ENCODE results near the gene COG5.

The COG5 gene

DNA sequence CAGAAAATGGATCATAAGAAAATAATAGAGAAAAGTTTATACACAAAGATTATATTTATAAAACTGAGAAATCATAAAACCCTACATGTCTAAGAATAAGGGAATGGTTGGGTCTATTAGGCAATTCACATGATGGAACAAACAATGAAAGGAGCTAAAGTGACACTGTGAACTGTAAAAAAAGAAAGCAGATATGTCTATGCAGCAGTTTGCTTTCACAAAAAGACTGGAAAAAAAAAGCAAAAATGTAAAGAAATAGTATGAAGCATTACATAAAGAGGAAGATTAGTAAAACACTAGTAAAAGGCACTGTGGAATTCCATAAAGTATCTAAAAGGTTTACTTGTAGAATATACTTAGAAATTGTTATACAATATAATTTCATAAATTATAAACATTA is 299.0 kb downstream of the COG5 start:
- Histone ChIP-seq H4K20me1 (ENCODE audit: control insufficient read depth, insufficient read depth, low read depth, low read length) (no peaks in the 10 kb centered on the region), H3K27ac (ENCODE audit: low read depth, low read length) (no peak overlapping the region), H3K27me3 (ENCODE audit: control insufficient read depth, low read length) (no peaks in the 10 kb centered on the region), H3F3A (ENCODE audit: control insufficient read depth, insufficient read depth) (no peaks in the 10 kb centered on the region), H3K36me3 (ENCODE audit: control insufficient read depth, low read length) (no peaks in the 10 kb centered on the region), H3K4me1 (ENCODE audit: control insufficient read depth, low read length) (no peaks in the 10 kb centered on the region), H3K9me3 (ENCODE audit: control insufficient read depth, insufficient read depth, low read length) (no peaks in the 10 kb centered on the region), H3K4me3 (ENCODE audit: low read length) (no peak overlapping the region), H3K4me2 (ENCODE audit: low read length) (no peak overlapping the region), H3K9me2 (replicated peaks; ENCODE audit: control insufficient read depth, low read length) (no peaks in the 10 kb centered on the region), H3K79me2 (ENCODE audit: control insufficient read depth, low read length) (no peaks in the 10 kb centered on the region)
- TF ChIP-seq, protein P1, sequence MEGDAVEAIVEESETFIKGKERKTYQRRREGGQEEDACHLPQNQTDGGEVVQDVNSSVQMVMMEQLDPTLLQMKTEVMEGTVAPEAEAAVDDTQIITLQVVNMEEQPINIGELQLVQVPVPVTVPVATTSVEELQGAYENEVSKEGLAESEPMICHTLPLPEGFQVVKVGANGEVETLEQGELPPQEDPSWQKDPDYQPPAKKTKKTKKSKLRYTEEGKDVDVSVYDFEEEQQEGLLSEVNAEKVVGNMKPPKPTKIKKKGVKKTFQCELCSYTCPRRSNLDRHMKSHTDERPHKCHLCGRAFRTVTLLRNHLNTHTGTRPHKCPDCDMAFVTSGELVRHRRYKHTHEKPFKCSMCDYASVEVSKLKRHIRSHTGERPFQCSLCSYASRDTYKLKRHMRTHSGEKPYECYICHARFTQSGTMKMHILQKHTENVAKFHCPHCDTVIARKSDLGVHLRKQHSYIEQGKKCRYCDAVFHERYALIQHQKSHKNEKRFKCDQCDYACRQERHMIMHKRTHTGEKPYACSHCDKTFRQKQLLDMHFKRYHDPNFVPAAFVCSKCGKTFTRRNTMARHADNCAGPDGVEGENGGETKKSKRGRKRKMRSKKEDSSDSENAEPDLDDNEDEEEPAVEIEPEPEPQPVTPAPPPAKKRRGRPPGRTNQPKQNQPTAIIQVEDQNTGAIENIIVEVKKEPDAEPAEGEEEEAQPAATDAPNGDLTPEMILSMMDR (IDR thresholded peaks at IDR 0.05; ENCODE audit: low read depth, low read length, poor library complexity, severe bottlenecking): no peak
- TF ChIP-seq EZH2phosphoT487 (IDR thresholded peaks at IDR 0.05; ENCODE audit: borderline replicate concordance, low read length): no peak

DNA sequence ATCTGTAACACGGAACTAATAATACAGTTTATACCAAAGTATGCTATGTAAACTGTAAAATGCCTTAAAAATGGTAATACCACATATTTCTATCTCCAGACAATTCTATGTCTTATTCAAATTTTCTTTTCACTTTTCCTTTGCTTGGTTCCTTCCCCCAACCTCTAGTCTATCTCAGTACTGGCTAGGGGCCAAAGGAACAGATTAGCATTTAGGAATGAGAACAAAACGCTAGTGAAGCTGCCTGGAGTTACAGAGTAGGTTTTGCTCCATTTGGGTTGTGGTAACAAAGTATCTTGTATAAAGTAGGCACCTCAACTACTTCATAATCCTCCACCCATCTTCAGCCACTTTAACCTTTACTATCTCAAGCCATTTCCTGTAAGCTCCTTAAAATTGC is 300.9 kb downstream of the COG5 start:
- no peak overlapping the region for H3K4me3 ChIP-seq (ENCODE audit: low read length)
- H3K9me2 ChIP-seq (replicated peaks; ENCODE audit: control insufficient read depth, low read length): no peaks in the 10 kb centered on the region
- H3K27ac ChIP-seq (ENCODE audit: low read depth, low read length): no peak overlapping the region
- H3F3A ChIP-seq (ENCODE audit: control insufficient read depth, insufficient read depth): no peaks in the 10 kb centered on the region
- H3K9me3 ChIP-seq (ENCODE audit: control insufficient read depth, insufficient read depth, low read length): no peaks in the 10 kb centered on the region
- H3K79me2 ChIP-seq (ENCODE audit: control insufficient read depth, low read length): no peaks in the 10 kb centered on the region
- no peak overlapping the region for H3K4me2 ChIP-seq (ENCODE audit: low read length)
- no peaks in the 10 kb centered on the region for H3K4me1 ChIP-seq (ENCODE audit: control insufficient read depth, low read length)
- no peaks in the 10 kb centered on the region for H3K36me3 ChIP-seq (ENCODE audit: control insufficient read depth, low read length)
- H4K20me1 ChIP-seq (ENCODE audit: control insufficient read depth, insufficient read depth, low read depth, low read length): no peaks in the 10 kb centered on the region
- no peak for TF ChIP-seq EZH2phosphoT487 (IDR thresholded peaks at IDR 0.05; ENCODE audit: borderline replicate concordance, low read length)
- TF ChIP-seq, protein P1 (IDR thresholded peaks at IDR 0.05; ENCODE audit: low read depth, low read length, poor library complexity, severe bottlenecking): no peak
- no peaks in the 10 kb centered on the region for H3K27me3 ChIP-seq (ENCODE audit: control insufficient read depth, low read length)

GRCh38 chr7:107258737-107259136 is 305.0 kb downstream of the COG5 start:
- Histone ChIP-seq H3K27ac (ENCODE audit: low read depth, low read length) (no peak overlapping the region), H3K9me2 (replicated peaks; ENCODE audit: control insufficient read depth, low read length) (no peaks in the 10 kb centered on the region), H3K4me1 (ENCODE audit: control insufficient read depth, low read length) (no peaks in the 10 kb centered on the region), H3K9me3 (ENCODE audit: control insufficient read depth, insufficient read depth, low read length) (no peaks in the 10 kb centered on the region), H3K4me3 (ENCODE audit: low read length) (no peak overlapping the region), H3K4me2 (ENCODE audit: low read length) (no peak overlapping the region), H3K27me3 (ENCODE audit: control insufficient read depth, low read length) (no peaks in the 10 kb centered on the region), H3F3A (ENCODE audit: control insufficient read depth, insufficient read depth) (no peaks in the 10 kb centered on the region), H4K20me1 (ENCODE audit: control insufficient read depth, insufficient read depth, low read depth, low read length) (no peaks in the 10 kb centered on the region), H3K79me2 (ENCODE audit: control insufficient read depth, low read length) (no peaks in the 10 kb centered on the region), H3K36me3 (ENCODE audit: control insufficient read depth, low read length) (no peaks in the 10 kb centered on the region)
- TF ChIP-seq, protein P1 (IDR thresholded peaks at IDR 0.05; ENCODE audit: low read depth, low read length, poor library complexity, severe bottlenecking): no peak

GRCh38 chr7:107255602-107256001 is 308.1 kb downstream of the COG5 start:
- no peaks in the 10 kb centered on the region for H3K9me2 ChIP-seq (replicated peaks; ENCODE audit: control insufficient read depth, low read length)
- no peaks in the 10 kb centered on the region for H3K79me2 ChIP-seq (ENCODE audit: control insufficient read depth, low read length)
- no peak overlapping the region for H3K27ac ChIP-seq (ENCODE audit: low read depth, low read length)
- no peaks in the 10 kb centered on the region for H3K9me3 ChIP-seq (ENCODE audit: control insufficient read depth, insufficient read depth, low read length)
- H3K36me3 ChIP-seq (ENCODE audit: control insufficient read depth, low read length): no peaks in the 10 kb centered on the region
- no peaks in the 10 kb centered on the region for H3K27me3 ChIP-seq (ENCODE audit: control insufficient read depth, low read length)
- H3K4me3 ChIP-seq (ENCODE audit: low read length): no peak overlapping the region
- no peaks in the 10 kb centered on the region for H3K4me1 ChIP-seq (ENCODE audit: control insufficient read depth, low read length)
- no peaks in the 10 kb centered on the region for H3F3A ChIP-seq (ENCODE audit: control insufficient read depth, insufficient read depth)
- H4K20me1 ChIP-seq (ENCODE audit: control insufficient read depth, insufficient read depth, low read depth, low read length): no peaks in the 10 kb centered on the region
- no peak overlapping the region for H3K4me2 ChIP-seq (ENCODE audit: low read length)
- no peak for TF ChIP-seq EZH2phosphoT487 (IDR thresholded peaks at IDR 0.05; ENCODE audit: borderline replicate concordance, low read length)
- TF ChIP-seq, protein P1 (IDR thresholded peaks at IDR 0.05; ENCODE audit: low read depth, low read length, poor library complexity, severe bottlenecking): no peak

Measured in DOHH2 (cell line).